GM10266 (cell line): ENCODE data around the gene EYS.

Experiments used
- DNase-seq: peaks from one replicate; pipeline ENCODE4 v3.0.0; 2012; ENCODE audit errors: extremely low spot score
- TF ChIP-seq, protein P1 (sequence below): IDR thresholded peaks from 2 replicates; pipeline ENCODE4 v1.5.1; 2012; ENCODE audit warnings: mild to moderate bottlenecking, low read depth; ENCODE audit not compliant: control insufficient read depth, insufficient read depth; ENCODE audit errors: missing control alignments

The EYS gene

DNA sequence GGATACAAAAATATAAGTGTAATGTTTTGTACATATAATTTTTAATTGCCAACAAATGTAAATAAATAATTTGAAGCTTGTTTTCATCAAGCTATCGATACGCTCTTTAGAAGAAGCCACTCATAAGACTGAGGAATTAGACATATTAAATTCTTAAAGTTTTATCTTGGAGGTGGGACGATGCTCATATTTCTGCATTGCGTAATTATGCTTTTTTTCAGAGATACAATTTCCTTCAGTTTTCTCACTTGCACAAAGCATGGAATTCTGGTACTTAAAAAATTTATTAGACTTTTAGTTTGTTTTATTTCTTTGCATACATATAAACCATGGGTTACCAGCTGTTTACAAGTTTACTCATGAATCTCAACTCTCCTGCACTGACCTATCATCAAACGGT, 980.0 kb downstream of the EYS start:
- DNase-seq: no peak
- TF ChIP-seq, protein P1, sequence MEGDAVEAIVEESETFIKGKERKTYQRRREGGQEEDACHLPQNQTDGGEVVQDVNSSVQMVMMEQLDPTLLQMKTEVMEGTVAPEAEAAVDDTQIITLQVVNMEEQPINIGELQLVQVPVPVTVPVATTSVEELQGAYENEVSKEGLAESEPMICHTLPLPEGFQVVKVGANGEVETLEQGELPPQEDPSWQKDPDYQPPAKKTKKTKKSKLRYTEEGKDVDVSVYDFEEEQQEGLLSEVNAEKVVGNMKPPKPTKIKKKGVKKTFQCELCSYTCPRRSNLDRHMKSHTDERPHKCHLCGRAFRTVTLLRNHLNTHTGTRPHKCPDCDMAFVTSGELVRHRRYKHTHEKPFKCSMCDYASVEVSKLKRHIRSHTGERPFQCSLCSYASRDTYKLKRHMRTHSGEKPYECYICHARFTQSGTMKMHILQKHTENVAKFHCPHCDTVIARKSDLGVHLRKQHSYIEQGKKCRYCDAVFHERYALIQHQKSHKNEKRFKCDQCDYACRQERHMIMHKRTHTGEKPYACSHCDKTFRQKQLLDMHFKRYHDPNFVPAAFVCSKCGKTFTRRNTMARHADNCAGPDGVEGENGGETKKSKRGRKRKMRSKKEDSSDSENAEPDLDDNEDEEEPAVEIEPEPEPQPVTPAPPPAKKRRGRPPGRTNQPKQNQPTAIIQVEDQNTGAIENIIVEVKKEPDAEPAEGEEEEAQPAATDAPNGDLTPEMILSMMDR: no peak

DNA sequence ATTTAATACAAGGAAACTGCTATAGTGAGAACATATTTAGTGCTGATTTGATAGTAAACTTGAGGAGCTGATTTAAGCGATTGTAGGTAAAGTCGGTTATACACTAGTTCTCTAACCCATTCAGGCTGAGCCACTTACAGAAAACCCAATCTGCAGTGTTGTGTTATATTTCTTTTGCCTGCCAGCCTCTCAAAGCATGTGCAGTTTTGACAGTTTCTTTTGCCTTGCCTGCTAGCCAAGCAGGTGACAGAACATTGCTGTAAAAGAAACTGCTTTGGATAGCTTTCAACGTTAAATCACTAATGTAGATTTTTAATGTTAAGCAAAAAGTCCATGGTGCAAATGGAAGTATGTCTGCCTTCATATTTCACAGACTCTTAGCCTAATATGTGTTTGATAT, 982.9 kb downstream of the EYS start:
- TF ChIP-seq, protein P1: no peak
- DNase-seq: no peak

DNA sequence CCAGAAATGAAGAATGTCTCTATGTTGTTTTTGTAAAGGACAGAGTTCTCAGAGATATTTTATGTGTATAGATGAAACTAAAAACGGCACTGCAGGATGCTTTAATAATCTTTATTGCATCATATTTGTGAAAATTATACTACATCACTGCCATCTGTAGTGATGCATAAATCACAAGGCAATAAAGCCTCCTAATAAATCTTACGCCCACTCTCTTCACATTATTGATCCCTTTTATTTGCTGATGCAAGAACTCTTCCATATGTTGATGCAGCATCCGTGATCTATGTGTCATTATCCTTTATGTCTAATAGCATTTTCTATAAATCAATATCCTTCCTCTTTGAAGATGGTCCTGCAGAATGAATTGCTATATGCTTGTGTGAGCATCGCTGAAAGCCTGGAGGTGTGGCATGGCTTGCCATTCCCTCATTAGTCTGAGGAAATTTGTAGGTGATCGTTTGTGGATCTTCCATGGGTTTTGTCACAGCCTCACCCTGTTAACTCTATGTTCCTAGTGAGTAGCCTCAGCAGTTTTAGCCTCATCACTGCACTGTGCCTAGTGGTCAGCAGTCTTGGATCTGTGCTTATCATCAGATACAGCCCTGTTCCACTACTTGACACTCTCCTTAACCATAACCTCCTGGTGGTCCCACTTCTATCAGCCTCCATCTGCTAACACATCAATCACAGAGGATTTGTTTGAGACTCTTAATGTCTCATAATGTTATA, 983.5 kb downstream of the EYS start:
- TF ChIP-seq, protein P1: no peak
- no peak for DNase-seq

DNA sequence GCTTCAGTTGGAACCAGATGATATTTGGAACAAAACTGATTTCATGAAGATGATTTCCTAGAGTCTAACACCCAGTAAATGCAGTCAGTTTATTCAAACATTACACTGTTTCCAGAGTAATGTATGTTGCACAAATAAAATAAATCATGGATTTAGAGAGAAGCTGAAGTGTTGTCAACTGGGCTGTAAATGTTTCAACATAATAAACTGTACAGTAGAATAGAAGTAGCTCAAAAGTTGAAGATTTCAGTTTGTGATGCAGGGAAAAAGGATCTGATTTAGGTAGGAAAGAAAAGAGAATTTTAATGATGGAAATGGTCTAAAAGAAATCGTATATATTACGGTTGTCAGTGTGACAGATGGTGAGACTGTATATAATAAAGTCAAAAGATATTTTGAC, 985.2 kb downstream of the EYS start:
- no peak for DNase-seq
- TF ChIP-seq, protein P1: no peak

DNA sequence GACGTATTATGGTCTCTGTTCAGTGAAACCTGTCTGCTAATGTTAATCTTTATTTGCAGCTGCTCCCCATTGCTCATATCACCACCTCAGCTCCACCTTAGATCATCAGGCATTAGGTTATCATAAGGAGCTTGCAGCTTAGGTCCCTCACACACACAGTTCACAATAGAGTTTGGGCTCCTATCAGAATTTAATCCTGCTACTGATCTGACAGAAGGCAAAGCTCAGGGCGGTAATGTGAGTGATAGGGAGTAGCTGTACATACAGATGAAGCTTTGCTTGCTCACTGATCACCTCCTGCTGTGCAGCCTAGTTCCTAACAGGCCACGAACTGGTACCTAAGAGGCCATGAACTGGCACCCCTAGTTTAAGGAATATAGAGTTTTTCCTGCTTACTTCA, 989.7 kb downstream of the EYS start:
- TF ChIP-seq, protein P1: no peak
- DNase-seq: no peak

DNA sequence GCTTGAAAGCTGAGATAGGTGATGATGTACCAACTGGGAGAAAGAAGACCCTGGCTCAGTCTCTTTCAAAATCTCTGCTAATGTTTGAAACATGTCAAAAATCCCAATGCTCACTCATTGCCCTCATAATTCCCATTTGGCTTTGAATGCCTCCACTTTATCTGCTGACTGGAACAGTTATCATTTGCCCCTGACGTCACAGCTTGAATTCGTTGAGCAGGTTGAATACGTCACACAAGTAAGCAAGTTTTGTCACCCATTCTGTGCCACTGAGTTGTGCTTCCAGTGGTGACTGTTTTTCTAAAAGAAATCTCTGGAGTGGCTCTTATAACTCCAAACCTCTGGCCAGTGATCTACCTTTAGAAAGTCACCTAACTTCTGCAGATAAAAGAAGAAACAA, 991.4 kb downstream of the EYS start:
- DNase-seq: no peak
- TF ChIP-seq, protein P1: no peak

DNA sequence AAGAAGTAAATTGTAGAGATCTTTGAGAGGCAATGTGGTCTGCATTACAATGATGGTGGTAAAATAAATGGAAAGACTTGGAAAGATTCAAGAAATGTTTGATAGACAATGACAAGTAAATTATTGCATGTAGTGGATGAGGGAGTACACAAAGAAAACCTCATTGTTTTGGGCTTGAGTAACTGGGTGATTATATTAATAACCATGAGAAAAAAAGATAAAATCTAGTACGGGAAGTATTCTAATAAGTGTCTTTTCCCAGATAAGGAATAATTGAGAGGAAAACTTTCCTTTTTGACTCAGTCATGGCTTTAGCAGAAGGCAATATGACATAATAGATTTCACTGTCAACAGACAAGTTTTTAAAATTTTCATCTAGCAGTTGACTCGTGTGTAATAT, 993.0 kb downstream of the EYS start:
- DNase-seq: no peak
- TF ChIP-seq, protein P1: no peak
